BLaER1 treated with 17β-estradiol and CSF1 and Interleukin-3, amounts not matched to agents 10 nM and 100 nM (cell line): Measurements from ENCODE around the gene FYN.

Experiments
- H3K27ac ChIP-seq, 11 experiments: shearing (Covaris generic); formaldehyde crosslinking; 2 replicates each; pipeline ENCODE4 v1.8.1; 2022
- H3K27me3 ChIP-seq, 11 experiments: shearing (Covaris generic); formaldehyde crosslinking; 2 replicates each; pipeline ENCODE4 v1.8.1; 2022
- H3K36me3 ChIP-seq, 11 experiments: shearing (Covaris generic); formaldehyde crosslinking; 2 replicates each; pipeline ENCODE4 v1.8.1; 2022
- H3K4me1 ChIP-seq, 10 experiments: shearing (Covaris generic); formaldehyde crosslinking; 2 replicates each; pipeline ENCODE4 v1.8.1; 2022
- H3K4me2 ChIP-seq, 11 experiments: shearing (Covaris generic); formaldehyde crosslinking; 2 replicates each; pipeline ENCODE4 v1.8.1; 2022
- H3K4me3 ChIP-seq, 10 experiments: shearing (Covaris generic); formaldehyde crosslinking; 2 replicates each; pipeline ENCODE4 v1.8.1; 2022
- H3K9ac ChIP-seq, 11 experiments: shearing (Covaris generic); formaldehyde crosslinking; 2 replicates each; pipeline ENCODE4 v1.8.1; 2022
- H3K9me3 ChIP-seq, 11 experiments: shearing (Covaris generic); formaldehyde crosslinking; replicated peaks in 1 of 11; 2 replicates each; pipeline ENCODE4 v1.8.1; 2022
- H4K20me1 ChIP-seq, 11 experiments: shearing (Covaris generic); formaldehyde crosslinking; 2 replicates each; pipeline ENCODE4 v1.8.1; 2022
- Cebpa-rat ChIP-seq, 11 experiments: shearing (Covaris generic); IDR thresholded peaks; 2 replicates each; pipeline ENCODE4 v1.8.1; 2022

FYN gene

DNA sequence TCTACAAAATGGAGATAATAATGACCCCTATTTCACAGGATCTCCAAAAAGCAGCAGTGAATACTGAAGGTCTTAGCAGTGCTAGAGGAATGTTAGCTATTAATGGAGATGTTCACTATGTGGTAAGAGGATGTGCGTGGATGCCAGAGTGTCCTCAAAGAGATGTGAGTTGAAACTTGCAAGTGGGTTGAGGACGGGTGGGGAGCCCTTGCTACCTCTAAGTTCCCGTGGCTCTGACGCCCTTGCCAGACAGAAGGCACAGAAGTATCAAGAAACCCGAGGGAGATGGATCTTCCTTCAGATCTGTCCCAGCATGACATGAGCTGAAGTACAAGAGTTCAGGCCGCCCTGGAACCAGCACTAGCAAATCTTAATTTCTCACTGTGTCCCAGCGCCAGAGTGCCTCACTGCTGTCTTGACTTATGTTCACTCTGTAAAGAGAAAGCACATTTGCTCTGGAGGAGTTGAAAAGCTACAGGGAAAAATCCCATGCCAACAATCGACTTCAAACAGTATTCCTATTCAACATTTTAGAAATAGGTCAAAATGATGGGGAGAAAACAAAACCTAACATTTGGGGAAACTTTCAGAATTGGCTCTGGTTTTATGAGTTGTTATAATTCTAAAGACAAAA, 59.5 kb downstream of the FYN start:
- Histone ChIP-seq H3K9me3 (no peaks in the 10 kb centered on the region), H3K27me3 (no peaks in the 10 kb centered on the region), H3K9ac (no peak overlapping the region), H3K4me1 (peaks cover 0 to 10% (median 5%) of the 10 kb centered on the region in 10 experiments; a peak in 8 of 20 replicates), H3K4me2 (no peak overlapping the region), H3K27ac (no peak overlapping the region), H4K20me1 (peaks cover 0 to 66% (median 15%) of the 10 kb centered on the region in 11 experiments; a peak in 12 of 22 replicates), H3K4me3 (no peak overlapping the region), H3K36me3 (peaks cover 7 to 67% (median 44%) of the 10 kb centered on the region in 11 experiments; a peak in 21 of 22 replicates)
- no peak for TF ChIP-seq Cebpa-rat (IDR thresholded peaks at IDR 0.05)

DNA sequence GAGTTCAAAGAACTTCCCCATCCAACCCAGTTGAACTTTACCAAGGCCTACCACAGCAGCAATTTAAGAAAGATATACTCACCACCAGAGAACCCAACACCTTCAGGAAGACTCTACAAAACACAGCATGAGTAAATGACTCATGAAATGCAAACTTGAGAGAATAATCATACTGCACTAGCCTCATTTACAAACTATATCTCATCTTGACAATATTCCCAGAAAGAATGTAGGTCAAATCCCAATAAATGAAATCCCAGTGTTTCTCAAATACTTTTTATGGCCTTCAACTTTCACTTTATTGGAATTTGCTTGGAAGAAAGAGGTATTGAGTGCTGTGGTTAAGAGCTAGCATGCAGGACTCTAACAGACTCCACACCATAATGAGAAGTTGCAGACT, 60.0 kb downstream of the FYN start:
- no peak overlapping the region for H3K27ac ChIP-seq
- H3K4me3 ChIP-seq: no peak overlapping the region
- peaks cover 0 to 5% (median 1%) of the 10 kb centered on the region in 10 experiments; a peak in 9 of 20 replicates for H3K4me1 ChIP-seq
- H3K9ac ChIP-seq: no peak overlapping the region
- H3K36me3 ChIP-seq: peaks cover 7 to 66% (median 42%) of the 10 kb centered on the region in 11 experiments; a peak in 21 of 22 replicates
- H3K9me3 ChIP-seq: no peaks in the 10 kb centered on the region
- no peak for TF ChIP-seq Cebpa-rat (IDR thresholded peaks at IDR 0.05)
- peaks cover 0 to 65% (median 14%) of the 10 kb centered on the region in 11 experiments; a peak in 15 of 22 replicates for H4K20me1 ChIP-seq
- H3K4me2 ChIP-seq: no peak overlapping the region
- no peaks in the 10 kb centered on the region for H3K27me3 ChIP-seq

DNA sequence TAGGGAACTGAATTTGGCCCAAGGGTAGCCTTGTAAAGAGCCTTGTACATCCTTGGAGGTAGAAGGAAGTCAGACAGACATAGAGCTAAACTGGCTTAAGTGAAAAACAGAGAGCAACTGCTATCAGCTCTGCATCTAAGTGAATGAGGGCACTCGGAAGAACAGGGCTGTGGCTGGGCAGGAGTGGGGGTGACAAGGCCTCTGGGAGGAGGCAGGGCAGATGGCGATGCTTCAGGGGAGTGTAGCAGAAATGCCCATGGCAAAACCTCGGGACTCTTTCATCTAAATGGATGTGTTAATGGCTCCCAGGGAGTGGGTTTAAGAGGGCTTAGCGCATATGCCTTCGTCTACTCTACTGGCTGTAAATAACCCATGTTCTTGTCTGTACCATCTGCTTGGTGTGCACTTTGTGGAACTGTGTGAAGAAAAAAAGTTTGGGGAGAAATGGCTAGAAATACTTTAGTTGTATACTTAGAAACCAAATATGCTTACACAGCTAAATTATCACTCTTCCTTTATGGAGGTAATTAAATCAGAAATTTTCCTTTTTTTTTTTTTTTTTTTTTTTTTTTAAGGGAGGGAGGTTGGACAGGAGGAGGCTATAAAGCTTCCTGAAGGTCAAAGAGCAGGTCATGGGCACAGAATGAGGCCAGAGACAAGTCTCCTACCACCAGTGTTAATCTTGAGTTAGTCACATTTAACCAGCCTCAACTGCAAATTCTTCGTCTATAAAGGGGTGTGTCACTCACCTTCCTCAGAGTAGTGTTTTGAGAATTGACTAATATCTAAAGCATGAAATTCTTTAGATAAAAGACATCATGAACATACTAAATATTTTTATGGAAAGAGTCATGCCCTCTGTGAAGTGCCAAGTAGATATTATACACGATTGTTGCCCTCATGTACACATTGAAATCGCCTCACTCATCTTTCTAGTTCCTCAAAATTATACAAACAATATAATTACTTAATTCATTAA, 60.9 kb downstream of the FYN start:
- no peak for TF ChIP-seq Cebpa-rat (IDR thresholded peaks at IDR 0.05)
- no peak overlapping the region for H3K9ac ChIP-seq
- H3K27ac ChIP-seq: no peak overlapping the region
- H3K4me1 ChIP-seq: peaks cover 3 to 12% (median 9%) of the 10 kb centered on the region in 10 experiments; a peak in 19 of 20 replicates
- no peaks in the 10 kb centered on the region for H3K9me3 ChIP-seq
- H3K36me3 ChIP-seq: peaks cover 7 to 64% (median 36%) of the 10 kb centered on the region in 11 experiments; a peak in 19 of 22 replicates
- no peaks in the 10 kb centered on the region for H3K27me3 ChIP-seq
- no peak overlapping the region for H3K4me3 ChIP-seq
- peaks cover 0 to 65% (median 14%) of the 10 kb centered on the region in 11 experiments; a peak in 15 of 22 replicates for H4K20me1 ChIP-seq
- no peak overlapping the region for H3K4me2 ChIP-seq

DNA sequence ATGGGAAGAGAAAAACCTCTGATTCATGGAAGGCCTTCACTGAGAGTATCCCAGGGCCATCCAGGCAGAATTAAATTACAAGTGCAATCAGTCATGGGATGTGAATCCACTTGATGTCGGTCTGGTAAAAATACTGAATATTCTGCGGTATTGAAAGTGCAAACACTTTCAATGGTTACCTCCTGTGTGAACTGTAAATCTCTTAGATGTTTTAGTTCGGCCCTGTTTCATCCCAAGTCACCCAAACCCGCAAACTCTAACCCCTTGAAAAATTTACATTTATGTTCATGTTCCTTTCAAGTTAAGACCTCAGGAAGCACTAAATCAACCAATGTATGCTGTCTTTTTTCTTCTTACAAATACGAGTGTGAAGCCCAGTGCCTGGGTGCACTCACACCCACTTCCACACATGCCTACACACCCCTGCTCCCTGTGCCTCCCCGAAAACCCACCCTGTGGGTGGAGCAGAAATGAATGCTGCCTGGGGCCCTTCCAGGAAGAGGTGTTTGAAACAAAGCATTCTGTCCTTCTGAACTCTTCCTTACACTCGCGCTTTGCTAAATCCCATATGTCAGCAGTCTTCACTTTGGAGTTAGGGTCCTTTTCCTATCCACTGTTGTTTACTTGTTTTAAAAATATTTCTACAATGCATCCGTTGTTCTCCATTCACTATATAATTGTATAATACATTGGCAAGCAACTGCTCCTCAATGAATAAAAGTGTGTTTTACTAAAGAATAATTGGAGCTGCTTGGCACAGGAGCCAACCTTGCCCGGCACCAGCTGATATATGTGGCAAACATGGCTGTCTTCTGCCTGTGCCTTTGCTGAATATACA, 62.7 kb downstream of the FYN start:
- Histone ChIP-seq H3K4me2 (no peak overlapping the region), H3K4me1 (peaks cover 21 to 30% (median 27%) of the 10 kb centered on the region in 10 experiments), H4K20me1 (peaks cover 0 to 76% (median 32%) of the 10 kb centered on the region in 11 experiments; a peak in 18 of 22 replicates), H3K9ac (no peak overlapping the region), H3K4me3 (no peak overlapping the region), H3K27ac (no peak overlapping the region), H3K36me3 (peaks cover 7 to 66% (median 36%) of the 10 kb centered on the region in 11 experiments; a peak in 19 of 22 replicates), H3K27me3 (no peaks in the 10 kb centered on the region), H3K9me3 (no peaks in the 10 kb centered on the region)
- no peak for TF ChIP-seq Cebpa-rat (IDR thresholded peaks at IDR 0.05)

DNA sequence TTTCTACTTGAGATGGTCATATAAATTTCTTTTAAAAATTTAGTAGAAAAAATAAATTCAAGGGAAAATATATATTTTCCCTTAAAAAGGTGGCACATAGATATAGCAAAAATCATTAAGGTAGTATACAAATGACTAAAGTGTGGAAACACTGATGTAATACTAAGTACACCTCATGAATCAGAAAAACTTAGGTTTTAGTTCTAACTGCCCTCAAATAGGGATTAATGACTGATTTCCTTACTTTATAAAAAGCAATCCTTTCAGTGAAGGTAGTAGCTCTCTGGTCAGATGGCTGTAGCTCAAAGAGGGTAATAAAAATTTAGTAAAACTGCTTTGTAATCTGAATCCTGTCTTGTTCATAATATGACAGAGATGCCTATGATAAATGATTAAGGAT, 63.5 kb downstream of the FYN start:
- TF ChIP-seq Cebpa-rat (IDR thresholded peaks at IDR 0.05): no peak
- H3K9ac ChIP-seq: no peak overlapping the region
- H3K4me1 ChIP-seq: peaks cover 29 to 38% (median 34%) of the 10 kb centered on the region in 10 experiments
- no peaks in the 10 kb centered on the region for H3K27me3 ChIP-seq
- H3K4me3 ChIP-seq: no peak overlapping the region
- H3K27ac ChIP-seq: no peak overlapping the region
- H3K9me3 ChIP-seq: no peaks in the 10 kb centered on the region
- H3K4me2 ChIP-seq: no peak overlapping the region
- H3K36me3 ChIP-seq: peaks cover 7 to 66% (median 36%) of the 10 kb centered on the region in 11 experiments; a peak in 19 of 22 replicates
- H4K20me1 ChIP-seq: peaks cover 0 to 79% (median 40%) of the 10 kb centered on the region in 11 experiments; a peak in 19 of 22 replicates

DNA sequence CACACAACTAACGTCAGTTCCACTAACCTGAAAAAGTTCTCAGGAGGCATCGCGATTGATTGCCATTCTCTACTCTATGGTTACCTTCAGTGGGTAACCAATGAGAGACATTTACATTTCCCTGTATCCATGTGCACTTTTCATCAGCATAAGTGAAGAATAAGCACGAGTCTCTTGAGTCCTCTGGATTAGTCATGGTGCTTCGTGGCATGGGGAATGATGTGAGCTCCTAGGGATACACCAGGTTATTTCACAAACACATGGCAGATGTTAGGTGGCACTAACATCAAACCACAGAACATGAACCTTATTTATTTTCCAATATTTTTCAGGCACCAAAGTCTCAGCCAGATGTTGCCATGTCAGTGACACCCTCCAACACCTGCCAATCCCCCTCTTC, 64.0 kb downstream of the FYN start:
- Histone ChIP-seq H3K4me1 (peaks cover 34 to 43% (median 40%) of the 10 kb centered on the region in 10 experiments), H3K9me3 (no peaks in the 10 kb centered on the region), H4K20me1 (peaks cover 0 to 81% (median 42%) of the 10 kb centered on the region in 11 experiments; a peak in 19 of 22 replicates), H3K9ac (no peak overlapping the region), H3K27me3 (no peaks in the 10 kb centered on the region), H3K36me3 (peaks cover 7 to 66% (median 36%) of the 10 kb centered on the region in 11 experiments; a peak in 19 of 22 replicates), H3K4me2 (no peak overlapping the region), H3K27ac (no peak overlapping the region), H3K4me3 (no peak overlapping the region)
- TF ChIP-seq Cebpa-rat (IDR thresholded peaks at IDR 0.05): no peak

DNA sequence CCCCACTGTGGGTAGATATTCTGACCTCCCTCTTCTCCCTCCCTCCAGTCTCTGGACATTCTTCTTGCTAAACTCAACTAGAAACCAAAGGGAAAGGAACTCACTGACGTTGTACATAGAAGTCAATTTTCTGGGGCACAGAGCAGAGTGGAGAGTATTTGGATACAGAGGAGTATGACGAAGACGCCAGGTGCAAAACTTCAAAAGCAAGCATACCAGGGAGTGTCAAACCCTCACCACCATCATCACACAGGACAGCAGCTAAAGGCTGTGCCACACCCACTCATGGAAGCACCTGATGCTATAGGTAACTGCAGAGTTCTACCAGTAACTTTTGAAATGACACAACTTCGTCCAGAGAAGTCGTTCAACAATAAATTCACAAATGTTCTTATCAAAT, 64.8 kb downstream of the FYN start:
- no peak overlapping the region for H3K9ac ChIP-seq
- no peak overlapping the region for H3K27ac ChIP-seq
- H3K4me2 ChIP-seq: no peak overlapping the region
- peaks cover 42 to 50% (median 47%) of the 10 kb centered on the region in 10 experiments for H3K4me1 ChIP-seq
- no peak for TF ChIP-seq Cebpa-rat (IDR thresholded peaks at IDR 0.05)
- no peak overlapping the region for H3K4me3 ChIP-seq
- no peaks in the 10 kb centered on the region for H3K27me3 ChIP-seq
- H3K36me3 ChIP-seq: peaks cover 1 to 59% (median 32%) of the 10 kb centered on the region in 11 experiments; a peak in 19 of 22 replicates
- H3K9me3 ChIP-seq: no peaks in the 10 kb centered on the region
- peaks cover 0 to 84% (median 43%) of the 10 kb centered on the region in 11 experiments; a peak in 19 of 22 replicates for H4K20me1 ChIP-seq
